NCI-H128 (cell line): ENCODE results near the gene VAC14.
"Not testable (repeated sequence)": the region's sequence is repeated elsewhere in the genome, so short reads cannot be mapped to it uniquely, and the experiment has no call there.

Experiments
- DNase-seq: peaks from one replicate; lab custom pipeline; 2025; ENCODE audit not compliant: unreplicated experiment; lab: John Stamatoyannopoulos, UW

VAC14 gene

GRCh38 chr16:70648606-70649005 is 152.4 kb downstream of the VAC14 start:
- DNase-seq: no peak

- DNase-seq: no peak
Observed at GRCh38 chr16:70647441-70648359, 153.3 kb downstream of the VAC14 start.

GRCh38 chr16:70646260-70647241 is 154.4 kb downstream of the VAC14 start, which contains the start of gene IL34:
TSS of gene IL34 (plus strand) at chr16:70646559. CDS start at chr16:70646948, 389 bp downstream.
- no peak for DNase-seq

- no peak for DNase-seq
Observed at GRCh38 chr16:70644763-70645597, 156.0 kb downstream of the VAC14 start.

- DNase-seq: not testable (repeated sequence)
Observed at GRCh38 chr16:70643264-70643663, 157.7 kb downstream of the VAC14 start.

- no peak for DNase-seq
Observed at GRCh38 chr16:70642633-70643032, 158.3 kb downstream of the VAC14 start.

GRCh38 chr16:70638814-70639792 is 161.9 kb downstream of the VAC14 start:
- no peak for DNase-seq
